Gastrocnemius medialis (tissue), 4 donors: ENCODE measurements around the gene PSMC3.

ENCODE experiments used
- CTCF ChIP-seq, 5 experiments: fragments of 450-650 bp in 3 of 5; fragments of 200-600 bp in 2 of 5; sonication (generic) in 2 of 5; IDR thresholded peaks in 4 of 5; conservative IDR thresholded peaks in 1 of 5; 1 replicate in 4 of 5; 2 replicates in 1 of 5; pipeline ENCODE4 v1.5.1; 2016 to 2019; ENCODE audit warnings: antibody characterized with exemption in 5 of 5, mild to moderate bottlenecking in 3 of 5, moderate library complexity in 3 of 5
- POLR2A ChIP-seq, 2 donors: fragments of 450-650 bp; IDR thresholded peaks; one replicate each; pipeline ENCODE4 v1.6.1; 2017; ENCODE audit warnings: antibody characterized with exemption in 2 of 2, mild to moderate bottlenecking in 2 of 2, moderate library complexity in 2 of 2

DNA sequence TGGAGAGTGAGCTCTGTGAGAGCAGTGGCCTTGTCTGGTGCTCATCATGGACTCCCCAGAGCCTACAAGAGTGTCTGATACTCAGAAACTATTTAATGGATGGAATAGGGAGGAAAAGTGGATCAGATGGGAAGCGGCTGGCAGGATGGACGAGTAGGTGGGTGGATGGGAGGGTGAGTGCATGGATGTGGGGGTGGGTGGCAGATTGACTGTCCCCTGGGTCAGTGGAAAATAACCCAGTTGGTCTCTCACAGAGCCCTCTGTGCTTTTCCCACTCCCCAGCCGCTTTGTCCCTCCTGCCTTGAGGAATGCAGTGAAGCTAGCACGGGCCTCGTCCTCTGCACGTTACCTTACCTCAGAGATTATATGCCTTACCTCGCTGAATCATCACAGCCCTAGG is 53.8 kb downstream of the PSMC3 start:
- TF ChIP-seq POLR2A (IDR thresholded peaks at IDR 0.05) (no peak), CTCF (IDR thresholded peaks at IDR 0.05 in 4 of 5, conservative IDR thresholded peaks at IDR 0.05 in 1 of 5) (no peak)
